ENCODE measurements around the gene GFRA4.

GFRA4 gene

GRCh38 chr20:3686867-3687321 lies 23.7 kb upstream of the GFRA4 start:
- DNase-seq (ENCODE audit: low read depth) = no peak
- TF ChIP-seq, protein P1, sequence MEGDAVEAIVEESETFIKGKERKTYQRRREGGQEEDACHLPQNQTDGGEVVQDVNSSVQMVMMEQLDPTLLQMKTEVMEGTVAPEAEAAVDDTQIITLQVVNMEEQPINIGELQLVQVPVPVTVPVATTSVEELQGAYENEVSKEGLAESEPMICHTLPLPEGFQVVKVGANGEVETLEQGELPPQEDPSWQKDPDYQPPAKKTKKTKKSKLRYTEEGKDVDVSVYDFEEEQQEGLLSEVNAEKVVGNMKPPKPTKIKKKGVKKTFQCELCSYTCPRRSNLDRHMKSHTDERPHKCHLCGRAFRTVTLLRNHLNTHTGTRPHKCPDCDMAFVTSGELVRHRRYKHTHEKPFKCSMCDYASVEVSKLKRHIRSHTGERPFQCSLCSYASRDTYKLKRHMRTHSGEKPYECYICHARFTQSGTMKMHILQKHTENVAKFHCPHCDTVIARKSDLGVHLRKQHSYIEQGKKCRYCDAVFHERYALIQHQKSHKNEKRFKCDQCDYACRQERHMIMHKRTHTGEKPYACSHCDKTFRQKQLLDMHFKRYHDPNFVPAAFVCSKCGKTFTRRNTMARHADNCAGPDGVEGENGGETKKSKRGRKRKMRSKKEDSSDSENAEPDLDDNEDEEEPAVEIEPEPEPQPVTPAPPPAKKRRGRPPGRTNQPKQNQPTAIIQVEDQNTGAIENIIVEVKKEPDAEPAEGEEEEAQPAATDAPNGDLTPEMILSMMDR (IDR thresholded peaks at IDR 0.05; ENCODE audit: insufficient read depth, low read depth, low read length, missing control alignments) = no peak
- no peak overlapping the region for H3K4me3 ChIP-seq (ENCODE audit: low read depth, low read length)

- TF ChIP-seq, protein P1 (IDR thresholded peaks at IDR 0.05; ENCODE audit: insufficient read depth, low read depth, low read length, missing control alignments) = no peak
- no peak for DNase-seq (ENCODE audit: low read depth)
- H3K4me3 ChIP-seq (ENCODE audit: low read depth, low read length) = no peak overlapping the region
Measured at GRCh38 chr20:3686421-3686820, 23.2 kb upstream of the GFRA4 start.

GRCh38 chr20:3685341-3685740 lies 22.1 kb upstream of the GFRA4 start:
- no peak for DNase-seq (ENCODE audit: low read depth)
- TF ChIP-seq, protein P1 (IDR thresholded peaks at IDR 0.05; ENCODE audit: insufficient read depth, low read depth, low read length, missing control alignments) = no peak

GRCh38 chr20:3681931-3682781 lies 19.0 kb upstream of the GFRA4 start, which contains the start of gene ADAM33:
TSS of gene ADAM33 (minus strand) at chr20:3682010. CDS start at chr20:3682004, 6 bp downstream.
- no peak for DNase-seq (ENCODE audit: low read depth)

More at GRCh38 chr20:3685341-3685740, 22.1 kb upstream of the GFRA4 start:
- no peak overlapping the region for H3K4me3 ChIP-seq (ENCODE audit: low read depth, low read length)

DNA sequence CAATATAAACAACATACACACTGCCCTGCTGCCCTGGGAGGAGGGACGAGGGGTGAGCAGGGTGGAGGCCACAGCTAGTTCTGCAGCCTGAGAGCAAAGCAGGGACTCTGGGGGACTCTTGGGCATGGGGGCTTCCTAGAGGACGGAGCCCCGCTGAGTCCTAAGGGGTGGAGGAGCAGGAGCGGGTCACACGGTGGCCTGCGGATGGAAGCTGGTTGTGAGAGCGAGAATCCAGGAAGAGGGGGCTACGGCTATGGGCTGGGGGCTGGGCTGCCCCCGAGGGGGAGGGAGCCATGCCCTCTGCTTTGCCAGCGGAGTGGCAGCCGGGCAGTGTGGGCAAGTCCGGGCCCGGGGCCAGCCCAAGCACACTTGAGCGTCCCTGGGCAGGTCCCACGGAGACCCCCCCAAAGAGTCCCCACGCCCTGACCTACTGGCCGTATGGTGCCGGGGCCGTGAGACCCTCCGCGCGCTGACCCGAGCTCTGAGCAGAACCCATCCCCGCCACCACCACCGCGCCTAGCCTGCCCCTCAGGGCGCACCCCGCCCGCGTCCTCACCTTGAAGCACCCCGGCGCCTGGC lies 18.2 kb upstream of the GFRA4 start:
- DNase-seq (ENCODE audit: low read depth) = no peak
- H3K4me3 ChIP-seq (ENCODE audit: low read depth, low read length) = no peak overlapping the region
- TF ChIP-seq, protein P1 (IDR thresholded peaks at IDR 0.05; ENCODE audit: insufficient read depth, low read depth, low read length, missing control alignments) = no peak

More at GRCh38 chr20:3681931-3682781, 19.0 kb upstream of the GFRA4 start, which contains the start of gene ADAM33:
- TF ChIP-seq, protein P1 (IDR thresholded peaks at IDR 0.05; ENCODE audit: insufficient read depth, low read depth, low read length, missing control alignments) = no peak
- no peak within 1 kb of the TSS for H3K4me3 ChIP-seq (ENCODE audit: low read depth, low read length)

DNA sequence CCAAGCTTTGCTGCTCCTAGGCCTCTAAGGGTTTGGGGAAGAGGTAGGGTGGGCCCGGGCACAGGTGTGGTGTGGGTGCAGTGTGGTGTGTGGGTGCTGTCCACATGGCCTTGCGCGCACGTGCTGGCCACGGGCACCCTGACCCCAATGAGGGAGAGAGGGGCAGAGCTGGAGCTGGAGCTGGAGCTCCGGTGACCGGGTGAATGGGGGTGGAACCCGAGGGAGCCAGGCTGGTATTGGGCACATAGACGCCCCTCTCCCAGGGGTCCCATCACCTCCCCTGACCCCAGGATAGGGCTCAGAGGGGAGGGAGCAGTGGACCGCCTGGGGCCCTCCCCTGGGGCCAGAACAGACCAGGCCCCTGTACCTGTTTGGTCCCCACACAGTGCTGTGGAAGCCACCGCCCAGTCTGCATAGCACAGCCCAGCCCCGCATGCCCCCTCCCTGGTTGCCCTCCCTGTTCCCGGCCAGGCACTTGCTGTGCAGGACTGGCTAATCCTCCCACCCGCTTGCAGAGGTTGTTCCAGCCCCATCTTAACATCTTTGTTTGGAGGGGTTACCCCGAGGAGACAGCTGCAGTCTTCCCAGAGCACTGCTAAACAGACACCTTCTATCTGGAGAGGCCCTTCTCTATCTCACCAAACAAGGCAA lies 17.6 kb upstream of the GFRA4 start:
- no peak for DNase-seq (ENCODE audit: low read depth)
- TF ChIP-seq, protein P1 (IDR thresholded peaks at IDR 0.05; ENCODE audit: insufficient read depth, low read depth, low read length, missing control alignments) = no peak
- H3K4me3 ChIP-seq (ENCODE audit: low read depth, low read length) = no peak overlapping the region

Measured in GM12865 (cell line).